ENCODE measurements around the gene TVP23B. TPM values are rescaled to one million over a fixed set of nuclear protein-coding genes. Genes with fewer than 3 reads are reported as not detected.

TVP23B gene
- total RNA-seq, result 10 to 100 TPM; 21.4 to 23.8 TPM

DNA sequence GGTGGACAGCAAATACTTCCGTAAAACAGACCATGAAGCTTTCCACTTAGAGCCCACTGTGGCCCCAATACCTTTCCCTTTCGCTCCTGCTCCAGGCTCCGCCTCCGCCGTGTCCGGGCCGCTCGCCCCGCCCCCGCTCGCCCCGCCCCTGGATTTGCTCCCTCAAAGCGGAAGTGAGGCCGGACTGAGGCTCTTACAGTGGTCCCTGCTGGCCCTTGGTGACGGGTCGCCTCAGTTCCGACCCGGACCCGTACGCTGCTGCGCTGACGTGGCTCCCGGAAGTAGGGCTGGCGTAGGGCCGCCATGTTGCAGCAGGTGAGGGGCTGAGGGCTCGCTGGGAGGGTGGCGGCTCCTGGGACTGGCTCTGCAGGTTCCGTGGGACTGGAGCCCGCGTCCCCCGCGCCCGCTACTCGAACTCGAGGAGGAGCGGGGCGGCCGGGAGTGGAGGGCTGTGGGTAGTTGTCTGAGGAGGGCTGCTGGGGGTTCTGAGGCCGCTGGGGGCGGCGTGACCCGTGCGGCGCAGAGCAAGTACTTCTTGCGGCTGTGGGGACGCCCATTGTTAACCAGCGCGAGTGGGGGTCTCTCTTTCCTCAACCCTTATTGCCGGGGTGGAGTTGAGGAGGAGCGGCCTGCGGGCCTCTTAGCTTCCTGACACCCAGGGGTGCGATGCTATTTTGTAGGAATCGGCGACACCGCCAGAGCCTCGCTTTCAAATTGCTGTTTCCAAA lies at the start of gene TVP23B:
TSS of gene TVP23B (plus strand) at position 193 of the 728 bp plus-strand sequence. CDS start at position 304, 111 bp downstream.

DNA sequence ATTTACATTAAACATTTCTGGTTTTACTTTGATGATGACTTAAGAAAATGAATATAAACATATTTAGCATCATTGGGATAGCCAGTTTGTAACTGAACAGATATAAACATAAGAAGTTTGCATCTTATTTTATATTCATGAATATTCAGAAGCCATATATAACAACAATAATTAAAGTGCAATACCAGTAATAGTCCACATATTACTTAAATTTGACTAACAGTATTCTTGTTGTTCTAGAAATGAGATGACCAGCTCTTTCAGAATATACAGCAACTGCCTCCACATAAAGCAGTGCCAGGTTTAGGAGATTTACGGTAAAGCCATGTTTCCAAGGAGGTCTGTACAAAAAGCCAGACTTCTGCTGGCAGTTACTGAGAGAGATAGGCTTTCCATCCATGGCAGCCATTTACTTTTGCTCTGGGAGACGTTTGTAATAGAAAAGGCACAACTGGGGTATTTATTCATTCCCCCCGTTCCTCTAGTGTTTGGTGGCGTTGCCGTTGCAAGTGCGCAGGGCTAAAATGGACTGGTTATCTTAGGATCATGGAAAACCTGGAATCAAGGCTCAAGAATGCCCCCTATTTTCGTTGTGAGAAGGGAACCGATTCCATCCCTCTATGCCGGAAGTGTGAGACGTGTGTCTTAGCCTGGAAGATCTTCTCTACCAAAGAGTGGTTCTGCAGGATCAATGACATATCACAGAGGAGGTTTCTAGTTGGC lies 37.1 kb upstream of the TVP23B start, which contains the start of gene FBXW10:
TSS of gene FBXW10 (plus strand) at position 356 of the 723 bp plus-strand sequence. CDS start at position 547, 191 bp downstream.

Other genes starting within 250 kb of the TVP23B start
- not detected for gene TBC1D28, start 136.8 kb upstream of the TVP23B start, total RNA-seq
- 1 to 10 TPM; 1.9 to 3.6 TPM for gene FOXO3B, start 98.9 kb upstream of the TVP23B start, total RNA-seq
- gene FBXW10, start 37.1 kb upstream of the TVP23B start, total RNA-seq, result not detected
- gene PRPSAP2, start 76.9 kb downstream of the TVP23B start, total RNA-seq, result 10 to 100 TPM; 49.3 to 49.4 TPM
- not detected for gene SLC5A10, start 171.0 kb downstream of the TVP23B start, total RNA-seq
- 1 to 10 TPM; 7.3 to 7.6 TPM for gene FAM83G, start 223.6 kb downstream of the TVP23B start, total RNA-seq